Neural cell (in vitro differentiated cells): ENCODE results near the gene PCNX4. TPM values are rescaled to one million over a fixed set of nuclear protein-coding genes. Genes with fewer than 3 reads are reported as not detected.

Experiments
- H2AFZ ChIP-seq: fragments of 200-600, 300-800 bp; sonication (generic), shearing (Covaris generic); 2 replicates; pipeline ENCODE4 v1.6.0; 2014; ENCODE audit warnings: low read depth, mild to moderate bottlenecking, antibody characterized with exemption, low read length, moderate library complexity
- H3F3A ChIP-seq: fragments of 200-600 bp; shearing (Covaris generic); 2 replicates; pipeline ENCODE4 v1.6.1; 2016; ENCODE audit warnings: mild to moderate bottlenecking, moderate library complexity, mixed read lengths, antibody characterized with exemption, low read length; ENCODE audit not compliant: insufficient read depth, poor library complexity, severe bottlenecking
- H3K27ac ChIP-seq: fragments of 200-600, 300-800 bp; sonication (generic), shearing (Covaris generic); 2 replicates; pipeline ENCODE4 v1.5.1; 2014; ENCODE audit warnings: mild to moderate bottlenecking, low read length, moderate library complexity
- H3K27me3 ChIP-seq: fragments of 300-800, 200-600 bp; sonication (generic), shearing (Covaris generic); 2 replicates; pipeline ENCODE4 v1.6.0; 2014; ENCODE audit warnings: mild to moderate bottlenecking, low read depth, low read length, moderate library complexity; ENCODE audit not compliant: insufficient read depth
- H3K36me3 ChIP-seq: fragments of 300-800, 200-600 bp; sonication (generic), shearing (Covaris generic); 2 replicates; pipeline ENCODE4 v1.5.1; 2014; ENCODE audit warnings: mild to moderate bottlenecking, antibody characterized with exemption, low read length, moderate library complexity; ENCODE audit not compliant: insufficient read depth
- H3K4me2 ChIP-seq: fragments of 300-800, 200-600 bp; sonication (generic), shearing (Covaris generic); 2 replicates; pipeline ENCODE4 v1.6.0; 2014; ENCODE audit warnings: mild to moderate bottlenecking, low read length
- H3K4me3 ChIP-seq: fragments of 300-800, 200-600 bp; sonication (generic), shearing (Covaris generic); 2 replicates; pipeline ENCODE4 v1.5.1; 2014; ENCODE audit warnings: mild to moderate bottlenecking, low read length, moderate library complexity
- H3K79me2 ChIP-seq: fragments of 200-600 bp; shearing (Covaris generic); replicated peaks from 2 replicates; pipeline ENCODE4 v1.6.0; 2014; ENCODE audit warnings: mild to moderate bottlenecking, low read length, moderate library complexity; ENCODE audit not compliant: insufficient read depth
- H3K9ac ChIP-seq: fragments of 300-800, 200-600 bp; sonication (generic), shearing (Covaris generic); 2 replicates; pipeline ENCODE4 v1.6.1; 2016; ENCODE audit warnings: mild to moderate bottlenecking, low read length, mixed read lengths
- H3K9me2 ChIP-seq: fragments of 200-600 bp; shearing (Covaris generic); 2 replicates; pipeline ENCODE4 v1.6.1; 2016; ENCODE audit warnings: mild to moderate bottlenecking, low read length, mixed read lengths; ENCODE audit not compliant: insufficient read depth
- H3K9me3 ChIP-seq: fragments of 200-600, 300-800 bp; sonication (generic), shearing (Covaris generic); 2 replicates; pipeline ENCODE4 v1.6.1; 2016; ENCODE audit warnings: mild to moderate bottlenecking, mixed run types, low read length, moderate library complexity, mixed read lengths
- H4K20me1 ChIP-seq: fragments of 200-600 bp; shearing (Covaris generic); 2 replicates; pipeline ENCODE4 v1.6.1; 2016; ENCODE audit warnings: mild to moderate bottlenecking, mixed run types; ENCODE audit not compliant: insufficient read depth
- EP300 ChIP-seq: fragments of 450-650 bp; conservative IDR thresholded peaks from 2 replicates; pipeline ENCODE4 v1.6.1; 2014; ENCODE audit warnings: antibody characterized with exemption, mild to moderate bottlenecking, moderate library complexity; ENCODE audit not compliant: poor library complexity, severe bottlenecking
- EZH2 ChIP-seq: fragments of 200-600, 300-800 bp; shearing (Covaris generic), sonication (generic); IDR thresholded peaks from 2 replicates; pipeline ENCODE4 v1.6.1; 2014; ENCODE audit warnings: antibody characterized with exemption, low read length, borderline replicate concordance, mild to moderate bottlenecking; ENCODE audit not compliant: insufficient read depth, poor library complexity, severe bottlenecking
- MXI1 ChIP-seq: fragments of 450-650 bp; conservative IDR thresholded peaks from 2 replicates; pipeline ENCODE4 v1.6.1; 2014; ENCODE audit warnings: antibody characterized with exemption, mild to moderate bottlenecking; ENCODE audit not compliant: poor library complexity, severe bottlenecking
- POLR2AphosphoS5 ChIP-seq: IDR thresholded peaks from 2 replicates; pipeline ENCODE4 v1.6.1; 2012
- RAD21 ChIP-seq: fragments of 450-650 bp; conservative IDR thresholded peaks from 2 replicates; pipeline ENCODE4 v1.6.1; 2014; ENCODE audit warnings: antibody characterized with exemption, mild to moderate bottlenecking, moderate library complexity
- REST ChIP-seq: IDR thresholded peaks from 2 replicates; pipeline ENCODE4 v1.6.1; 2012; ENCODE audit warnings: borderline replicate concordance
- SMC3 ChIP-seq: fragments of 450-650 bp; conservative IDR thresholded peaks from 2 replicates; pipeline ENCODE4 v1.6.1; 2014; ENCODE audit warnings: antibody characterized with exemption, mild to moderate bottlenecking, moderate library complexity; ENCODE audit not compliant: poor library complexity
- TAF1 ChIP-seq: IDR thresholded peaks from 2 replicates; pipeline ENCODE4 v1.6.1; 2012; ENCODE audit warnings: low read depth
- polyA plus RNA-seq: library from polyadenylated mRNA; depleted of rRNA; stranded (reverse); fragments of >200 nt; gene quantifications from 2 replicates; pipeline ENCODE4 v1.2.3, GENCODE V29; 2014
- TF ChIP-seq, protein P1 (sequence below): fragments of 450-650 bp; IDR thresholded peaks from 2 replicates; pipeline ENCODE4 v1.5.1; 2014; ENCODE audit warnings: antibody characterized with exemption, mild to moderate bottlenecking, moderate library complexity; ENCODE audit not compliant: poor library complexity, severe bottlenecking

PCNX4 gene
- polyA plus RNA-seq, 1 donor from 2014 or later = 117 TPM

- no peaks in the 10 kb centered on the region for H3K27me3 ChIP-seq
- H3K9me3 ChIP-seq = no peaks in the 10 kb centered on the region
- H3K79me2 ChIP-seq = no peaks in the 10 kb centered on the region
- no peak overlapping the region for H3K4me2 ChIP-seq
- H4K20me1 ChIP-seq = no peaks in the 10 kb centered on the region
- H3K36me3 ChIP-seq = no peaks in the 10 kb centered on the region
- TF ChIP-seq SMC3 (no peak), EZH2 (no peak), REST (no peak), MXI1 (no peak), POLR2AphosphoS5 (no peak), RAD21 (no peak), EP300 (no peak), TAF1 (no peak)
- TF ChIP-seq, protein P1, sequence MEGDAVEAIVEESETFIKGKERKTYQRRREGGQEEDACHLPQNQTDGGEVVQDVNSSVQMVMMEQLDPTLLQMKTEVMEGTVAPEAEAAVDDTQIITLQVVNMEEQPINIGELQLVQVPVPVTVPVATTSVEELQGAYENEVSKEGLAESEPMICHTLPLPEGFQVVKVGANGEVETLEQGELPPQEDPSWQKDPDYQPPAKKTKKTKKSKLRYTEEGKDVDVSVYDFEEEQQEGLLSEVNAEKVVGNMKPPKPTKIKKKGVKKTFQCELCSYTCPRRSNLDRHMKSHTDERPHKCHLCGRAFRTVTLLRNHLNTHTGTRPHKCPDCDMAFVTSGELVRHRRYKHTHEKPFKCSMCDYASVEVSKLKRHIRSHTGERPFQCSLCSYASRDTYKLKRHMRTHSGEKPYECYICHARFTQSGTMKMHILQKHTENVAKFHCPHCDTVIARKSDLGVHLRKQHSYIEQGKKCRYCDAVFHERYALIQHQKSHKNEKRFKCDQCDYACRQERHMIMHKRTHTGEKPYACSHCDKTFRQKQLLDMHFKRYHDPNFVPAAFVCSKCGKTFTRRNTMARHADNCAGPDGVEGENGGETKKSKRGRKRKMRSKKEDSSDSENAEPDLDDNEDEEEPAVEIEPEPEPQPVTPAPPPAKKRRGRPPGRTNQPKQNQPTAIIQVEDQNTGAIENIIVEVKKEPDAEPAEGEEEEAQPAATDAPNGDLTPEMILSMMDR = no peak
- no peak overlapping the region for H2AFZ ChIP-seq
- no peak overlapping the region for H3K27ac ChIP-seq
- H3K9me2 ChIP-seq = no peaks in the 10 kb centered on the region
- H3K4me3 ChIP-seq = no peak overlapping the region
- no peak overlapping the region for H3K9ac ChIP-seq
- no peaks in the 10 kb centered on the region for H3F3A ChIP-seq
Observed at GRCh38 chr14:60197629-60198303, 106.0 kb downstream of the PCNX4 start.

- Histone ChIP-seq H3K4me2 (no peak overlapping the region), H3K4me3 (no peak overlapping the region), H3K79me2 (no peaks in the 10 kb centered on the region), H2AFZ (no peak overlapping the region), H3K9ac (no peak overlapping the region), H3K27ac (no peak overlapping the region), H3K36me3 (no peaks in the 10 kb centered on the region), H4K20me1 (no peaks in the 10 kb centered on the region), H3K9me2 (no peaks in the 10 kb centered on the region), H3K27me3 (no peaks in the 10 kb centered on the region), H3F3A (no peaks in the 10 kb centered on the region), H3K9me3 (no peaks in the 10 kb centered on the region)
- no peak for TF ChIP-seq EZH2
- TF ChIP-seq EP300 = no peak
- no peak for TF ChIP-seq POLR2AphosphoS5
Observed at GRCh38 chr14:60199321-60199720, 107.6 kb downstream of the PCNX4 start.
